BLaER1 treated with 17β-estradiol and CSF1 and Interleukin-3, amounts not matched to agents 10 nM and 100 nM (cell line): ENCODE results near the gene MED4.
"Not testable (repeated sequence)": the region's sequence is repeated elsewhere in the genome, so short reads cannot be mapped to it uniquely, and the experiment has no call there.

Source experiments
- H3K27ac ChIP-seq, 11 experiments: shearing (Covaris generic); formaldehyde crosslinking; 2 replicates each; pipeline ENCODE4 v1.8.1; 2022
- H3K27me3 ChIP-seq, 11 experiments: shearing (Covaris generic); formaldehyde crosslinking; 2 replicates each; pipeline ENCODE4 v1.8.1; 2022
- H3K36me3 ChIP-seq, 11 experiments: shearing (Covaris generic); formaldehyde crosslinking; 2 replicates each; pipeline ENCODE4 v1.8.1; 2022
- H3K4me1 ChIP-seq, 10 experiments: shearing (Covaris generic); formaldehyde crosslinking; 2 replicates each; pipeline ENCODE4 v1.8.1; 2022
- H3K4me2 ChIP-seq, 11 experiments: shearing (Covaris generic); formaldehyde crosslinking; 2 replicates each; pipeline ENCODE4 v1.8.1; 2022
- H3K4me3 ChIP-seq, 10 experiments: shearing (Covaris generic); formaldehyde crosslinking; 2 replicates each; pipeline ENCODE4 v1.8.1; 2022
- H3K9ac ChIP-seq, 11 experiments: shearing (Covaris generic); formaldehyde crosslinking; 2 replicates each; pipeline ENCODE4 v1.8.1; 2022
- H3K9me3 ChIP-seq, 11 experiments: shearing (Covaris generic); formaldehyde crosslinking; replicated peaks in 1 of 11; 2 replicates each; pipeline ENCODE4 v1.8.1; 2022
- H4K20me1 ChIP-seq, 11 experiments: shearing (Covaris generic); formaldehyde crosslinking; 2 replicates each; pipeline ENCODE4 v1.8.1; 2022
- Cebpa-rat ChIP-seq, 11 experiments: shearing (Covaris generic); IDR thresholded peaks; 2 replicates each; pipeline ENCODE4 v1.8.1; 2022

Gene MED4

GRCh38 chr13:48072787-48073186 is 22.1 kb downstream of the MED4 start:
- H3K4me3 ChIP-seq: peak overlapping the region in 7 of 10 experiments; percentile 14 to 46 (median 37); a peak in 10 of 20 replicates

GRCh38 chr13:48072304-48072703 is 22.6 kb downstream of the MED4 start:
- Histone ChIP-seq H3K9me3 (peaks cover 66 to 87% (median 83%) of the 10 kb centered on the region in 11 experiments), H3K36me3 (peaks cover 99 to 100% (median 100%) of the 10 kb centered on the region in 11 experiments), H3K4me2 (peak overlapping the region in 5 of 11 experiments; percentile 19 to 48 (median 30); a peak in 6 of 22 replicates), H3K27ac (peak overlapping the region in 8 of 11 experiments; percentile 28 to 80 (median 74); a peak in 16 of 22 replicates), H4K20me1 (no peaks in the 10 kb centered on the region), H3K4me1 (peaks cover 0 to 28% (median 7%) of the 10 kb centered on the region in 10 experiments; a peak in 12 of 20 replicates), H3K9ac (peak overlapping the region in 6 of 11 experiments; percentile 22 to 60 (median 45); a peak in 9 of 22 replicates), H3K27me3 (no peaks in the 10 kb centered on the region; a peak in 1 of 22 replicates), H3K4me3 (peak overlapping the region in 8 of 10 experiments; percentile 14 to 46 (median 34); a peak in 12 of 20 replicates)
- TF ChIP-seq Cebpa-rat (IDR thresholded peaks at IDR 0.05): no peak

More at GRCh38 chr13:48072787-48073186, 22.1 kb downstream of the MED4 start:
- peak overlapping the region in 8 of 11 experiments; percentile 28 to 80 (median 74); a peak in 12 of 22 replicates for H3K27ac ChIP-seq
- peaks cover 97 to 100% (median 99%) of the 10 kb centered on the region in 11 experiments for H3K36me3 ChIP-seq
- peaks cover 63 to 82% (median 78%) of the 10 kb centered on the region in 11 experiments for H3K9me3 ChIP-seq
- H3K4me2 ChIP-seq: peak overlapping the region in 5 of 11 experiments; percentile 19 to 48 (median 30); a peak in 6 of 22 replicates
- peaks cover 0 to 28% (median 5%) of the 10 kb centered on the region in 10 experiments; a peak in 8 of 20 replicates for H3K4me1 ChIP-seq
- H4K20me1 ChIP-seq: no peaks in the 10 kb centered on the region
- H3K27me3 ChIP-seq: no peaks in the 10 kb centered on the region; a peak in 1 of 22 replicates
- no peak overlapping the region for H3K9ac ChIP-seq
- no peak for TF ChIP-seq Cebpa-rat (IDR thresholded peaks at IDR 0.05)

DNA sequence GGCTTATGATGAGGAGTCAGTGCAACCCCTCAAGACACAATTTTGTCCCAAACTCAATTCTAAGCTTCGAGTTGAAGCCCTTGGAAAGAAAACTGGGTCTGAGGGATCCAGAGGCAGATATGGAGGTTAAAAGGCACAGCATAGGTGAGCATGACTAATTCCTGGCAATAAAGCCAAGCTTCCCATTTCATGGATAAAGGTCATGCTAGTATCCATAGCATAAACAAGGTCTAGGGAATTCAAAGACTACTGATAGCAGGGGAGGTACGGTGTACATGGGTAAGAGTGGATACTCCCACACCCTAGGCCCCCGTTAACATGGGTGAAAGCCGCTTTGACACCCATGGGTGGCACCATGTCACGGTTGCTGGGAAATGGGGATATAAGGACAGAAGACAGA is 24.0 kb downstream of the MED4 start:
- Histone ChIP-seq H3K27me3 (no peaks in the 10 kb centered on the region; a peak in 1 of 22 replicates), H3K36me3 (peaks cover 99 to 100% (median 100%) of the 10 kb centered on the region in 11 experiments), H3K4me1 (peaks cover 5 to 40% (median 15%) of the 10 kb centered on the region in 10 experiments; a peak in 19 of 20 replicates), H3K4me2 (no peak overlapping the region), H3K9ac (no peak overlapping the region), H3K4me3 (peak overlapping the region in 9 of 10 experiments; percentile 11 to 46 (median 29); a peak in 13 of 20 replicates), H3K9me3 (peaks cover 75 to 97% (median 96%) of the 10 kb centered on the region in 11 experiments), H3K27ac (peak overlapping the region in 3 of 11 experiments; percentile 71 to 80 (median 80); a peak in 2 of 22 replicates), H4K20me1 (no peaks in the 10 kb centered on the region)
- no peak for TF ChIP-seq Cebpa-rat (IDR thresholded peaks at IDR 0.05)

DNA sequence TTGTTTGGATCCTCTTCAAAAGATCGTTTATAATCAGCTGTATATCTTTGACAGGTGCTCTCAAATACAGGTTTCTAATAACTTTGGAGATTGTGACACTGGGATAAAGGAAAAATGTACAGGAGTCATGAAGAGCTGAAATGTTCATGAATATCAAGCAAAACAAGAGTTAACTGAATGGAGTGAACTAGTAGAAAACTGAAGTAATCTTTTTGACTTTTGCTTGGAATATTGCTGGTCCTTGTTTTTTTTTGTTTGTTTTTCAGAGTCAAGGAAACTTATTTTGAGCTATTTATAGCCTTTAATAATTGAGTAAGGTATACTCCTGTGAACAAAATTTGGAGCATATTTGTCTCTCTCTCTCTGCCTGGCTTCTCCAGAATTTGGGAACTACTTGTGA is 25.3 kb downstream of the MED4 start:
- Histone ChIP-seq H3K36me3 (peaks cover 88 to 100% (median 97%) of the 10 kb centered on the region in 11 experiments), H3K9ac (no peak overlapping the region), H3K4me1 (peaks cover 5 to 50% (median 19%) of the 10 kb centered on the region in 10 experiments; a peak in 19 of 20 replicates), H3K4me3 (peak overlapping the region in 4 of 10 experiments; percentile 5 to 39 (median 12); a peak in 1 of 20 replicates), H3K27me3 (no peaks in the 10 kb centered on the region; a peak in 1 of 22 replicates), H3K9me3 (peaks cover 65 to 95% (median 88%) of the 10 kb centered on the region in 11 experiments), H4K20me1 (no peaks in the 10 kb centered on the region), H3K4me2 (no peak overlapping the region), H3K27ac (no peak overlapping the region)
- no peak for TF ChIP-seq Cebpa-rat (IDR thresholded peaks at IDR 0.05)

DNA sequence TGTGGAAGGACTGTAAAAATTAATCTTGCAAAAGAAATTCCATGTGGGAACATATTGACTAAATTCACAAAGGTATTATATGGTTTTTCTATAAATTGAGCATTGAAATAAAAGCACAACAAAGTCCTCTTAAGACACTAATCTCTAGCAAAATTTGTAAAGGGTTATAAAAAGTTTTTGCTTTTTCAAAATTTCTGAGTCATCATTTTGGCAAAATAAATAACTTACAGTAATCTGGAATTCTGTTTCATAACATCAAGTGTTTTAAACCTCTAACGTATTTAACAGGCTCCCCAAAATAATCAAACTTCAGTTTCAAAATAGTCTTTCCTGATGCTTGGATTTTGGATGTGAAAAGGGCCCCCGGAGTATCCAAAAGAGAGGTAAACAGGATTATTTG is 26.0 kb downstream of the MED4 start:
- TF ChIP-seq Cebpa-rat (IDR thresholded peaks at IDR 0.05): no peak
- Histone ChIP-seq H3K9ac (no peak overlapping the region), H3K9me3 (peaks cover 58 to 89% (median 82%) of the 10 kb centered on the region in 11 experiments), H3K36me3 (peaks cover 82 to 100% (median 94%) of the 10 kb centered on the region in 11 experiments), H3K27ac (no peak overlapping the region), H3K27me3 (no peaks in the 10 kb centered on the region; a peak in 1 of 22 replicates), H4K20me1 (no peaks in the 10 kb centered on the region), H3K4me2 (no peak overlapping the region), H3K4me1 (peaks cover 5 to 52% (median 19%) of the 10 kb centered on the region in 10 experiments; a peak in 19 of 20 replicates), H3K4me3 (no peak overlapping the region; a peak in 2 of 20 replicates)

- Histone ChIP-seq H3K4me3 (no peak overlapping the region; a peak in 1 of 20 replicates), H4K20me1 (no peaks in the 10 kb centered on the region), H3K4me1 (peaks cover 5 to 44% (median 18%) of the 10 kb centered on the region in 10 experiments; a peak in 19 of 20 replicates), H3K36me3 (peaks cover 82 to 98% (median 92%) of the 10 kb centered on the region in 11 experiments), H3K27me3 (no peaks in the 10 kb centered on the region; a peak in 1 of 22 replicates), H3K9me3 (peaks cover 49 to 80% (median 72%) of the 10 kb centered on the region in 11 experiments), H3K27ac (peak overlapping the region in 1 of 11 experiments; percentile 7; a peak in 3 of 22 replicates), H3K9ac (no peak overlapping the region), H3K4me2 (no peak overlapping the region)
- no peak for TF ChIP-seq Cebpa-rat (IDR thresholded peaks at IDR 0.05)
Measured at GRCh38 chr13:48068036-48068435, 26.9 kb downstream of the MED4 start.

DNA sequence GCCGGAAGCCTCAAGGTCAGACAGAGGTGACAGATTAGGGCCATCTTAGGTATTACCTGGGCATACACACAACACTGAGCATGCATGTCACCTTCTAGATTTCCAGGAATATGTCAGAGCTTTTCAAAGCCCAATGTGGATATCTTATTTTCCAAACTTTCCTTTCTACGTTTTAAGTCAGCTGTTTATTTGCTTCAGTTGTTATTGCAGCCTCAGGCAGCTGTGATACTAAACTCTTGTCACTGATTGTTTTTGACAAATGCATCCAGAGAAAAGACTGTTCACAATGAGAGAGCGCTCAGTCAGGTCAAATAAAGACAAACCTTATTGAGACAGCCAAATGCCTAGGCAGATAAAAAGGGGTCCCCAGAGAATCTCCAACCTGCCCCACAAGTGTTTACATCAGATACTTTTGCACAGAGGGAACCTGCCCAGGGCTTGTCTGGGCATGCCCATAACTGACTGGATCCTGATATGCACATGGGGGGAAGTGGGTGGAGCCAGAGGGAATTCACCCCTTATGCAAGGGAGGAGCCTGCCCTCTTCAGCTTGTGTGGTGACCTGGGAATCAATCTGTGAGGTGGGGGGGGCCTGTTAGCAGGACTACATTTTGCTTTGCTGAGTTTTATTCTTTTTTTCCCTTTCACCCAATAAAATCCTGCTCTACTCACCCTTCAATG is 28.5 kb downstream of the MED4 start:
- H3K4me2 ChIP-seq: peak overlapping the region in 8 of 11 experiments; percentile 3 to 39 (median 24); a peak in 11 of 22 replicates
- peak overlapping the region in 2 of 11 experiments; percentile 16 to 33; a peak in 1 of 22 replicates for H3K9ac ChIP-seq
- TF ChIP-seq Cebpa-rat (IDR thresholded peaks at IDR 0.05): no peak
- peak overlapping the region in 10 of 11 experiments; percentile 38 to 73 (median 66); a peak in 20 of 22 replicates for H3K27ac ChIP-seq
- H3K36me3 ChIP-seq: peaks cover 70 to 95% (median 84%) of the 10 kb centered on the region in 11 experiments
- no peaks in the 10 kb centered on the region for H3K27me3 ChIP-seq
- H3K9me3 ChIP-seq: peaks cover 33 to 64% (median 57%) of the 10 kb centered on the region in 11 experiments
- peaks cover 5 to 32% (median 14%) of the 10 kb centered on the region in 10 experiments; a peak in 19 of 20 replicates for H3K4me1 ChIP-seq
- peak overlapping the region in 1 of 10 experiments; percentile 5; a peak in 1 of 20 replicates for H3K4me3 ChIP-seq
- no peaks in the 10 kb centered on the region for H4K20me1 ChIP-seq

DNA sequence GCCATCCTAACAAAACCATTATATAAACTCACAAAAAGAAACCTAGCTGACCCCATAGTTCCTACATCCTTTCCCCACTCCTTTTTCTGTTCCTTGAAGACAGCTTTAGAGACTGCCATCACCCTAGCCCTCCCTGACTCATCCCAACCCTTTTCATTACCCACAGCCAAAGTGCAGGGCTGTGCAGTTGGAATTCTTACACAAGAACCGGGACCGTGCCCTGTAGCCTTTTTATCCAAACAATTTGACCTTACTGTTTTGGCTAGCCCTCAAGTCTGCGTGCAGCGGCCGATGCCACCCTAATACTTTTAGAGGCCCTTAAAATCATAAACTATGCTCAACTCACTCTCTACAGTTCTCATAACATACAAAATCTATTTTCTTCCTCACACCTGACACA is 35.0 kb downstream of the MED4 start:
- not testable (repeated sequence) for H3K4me1 ChIP-seq, H3K4me2 ChIP-seq, H3K4me3 ChIP-seq, H4K20me1 ChIP-seq, H3K9ac ChIP-seq, H3K27ac ChIP-seq, H3K27me3 ChIP-seq, H3K9me3 ChIP-seq
- peaks cover 11 to 51% (median 35%) of the 10 kb centered on the region in 11 experiments; a peak in 19 of 22 replicates for H3K36me3 ChIP-seq

DNA sequence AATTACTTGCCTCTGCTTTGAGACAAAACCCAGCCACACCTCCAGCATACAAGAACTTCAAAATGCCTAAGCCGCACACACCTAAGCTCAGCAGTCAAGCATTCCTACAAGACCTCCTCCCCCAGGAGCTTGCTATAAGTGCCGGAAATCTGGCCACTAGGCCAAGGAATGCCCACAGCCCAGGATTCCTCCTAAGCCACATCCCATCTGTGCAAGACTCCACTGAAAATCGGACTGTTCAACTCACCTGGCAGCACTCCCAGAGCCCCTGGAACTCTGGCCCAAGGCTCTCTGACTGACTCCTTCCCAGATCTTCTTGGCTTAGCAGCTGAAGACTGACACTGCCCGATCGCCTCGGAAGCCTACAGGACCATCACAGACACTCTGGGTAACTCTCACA is 36.4 kb downstream of the MED4 start:
- not testable (repeated sequence) for H3K27me3 ChIP-seq, H3K9ac ChIP-seq

More for the DNA sequence above, 36.4 kb downstream of the MED4 start:
- not testable (repeated sequence) for H3K4me1 ChIP-seq, H3K27ac ChIP-seq, H4K20me1 ChIP-seq, H3K9me3 ChIP-seq, H3K4me3 ChIP-seq, H3K4me2 ChIP-seq
- peaks cover 14 to 54% (median 37%) of the 10 kb centered on the region in 11 experiments; a peak in 21 of 22 replicates for H3K36me3 ChIP-seq
